HG03045 (cell line): Measurements from ENCODE around the gene GPR25.

Source experiments
- ATAC-seq: cut with Tn5 transposase; IDR thresholded peaks from one replicate; pipeline ENCODE4 v1.9.1; 2021; ENCODE audit warnings: mild to moderate bottlenecking, moderate library complexity; ENCODE audit not compliant: unreplicated experiment

GPR25 gene, protein sequence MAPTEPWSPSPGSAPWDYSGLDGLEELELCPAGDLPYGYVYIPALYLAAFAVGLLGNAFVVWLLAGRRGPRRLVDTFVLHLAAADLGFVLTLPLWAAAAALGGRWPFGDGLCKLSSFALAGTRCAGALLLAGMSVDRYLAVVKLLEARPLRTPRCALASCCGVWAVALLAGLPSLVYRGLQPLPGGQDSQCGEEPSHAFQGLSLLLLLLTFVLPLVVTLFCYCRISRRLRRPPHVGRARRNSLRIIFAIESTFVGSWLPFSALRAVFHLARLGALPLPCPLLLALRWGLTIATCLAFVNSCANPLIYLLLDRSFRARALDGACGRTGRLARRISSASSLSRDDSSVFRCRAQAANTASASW

DNA sequence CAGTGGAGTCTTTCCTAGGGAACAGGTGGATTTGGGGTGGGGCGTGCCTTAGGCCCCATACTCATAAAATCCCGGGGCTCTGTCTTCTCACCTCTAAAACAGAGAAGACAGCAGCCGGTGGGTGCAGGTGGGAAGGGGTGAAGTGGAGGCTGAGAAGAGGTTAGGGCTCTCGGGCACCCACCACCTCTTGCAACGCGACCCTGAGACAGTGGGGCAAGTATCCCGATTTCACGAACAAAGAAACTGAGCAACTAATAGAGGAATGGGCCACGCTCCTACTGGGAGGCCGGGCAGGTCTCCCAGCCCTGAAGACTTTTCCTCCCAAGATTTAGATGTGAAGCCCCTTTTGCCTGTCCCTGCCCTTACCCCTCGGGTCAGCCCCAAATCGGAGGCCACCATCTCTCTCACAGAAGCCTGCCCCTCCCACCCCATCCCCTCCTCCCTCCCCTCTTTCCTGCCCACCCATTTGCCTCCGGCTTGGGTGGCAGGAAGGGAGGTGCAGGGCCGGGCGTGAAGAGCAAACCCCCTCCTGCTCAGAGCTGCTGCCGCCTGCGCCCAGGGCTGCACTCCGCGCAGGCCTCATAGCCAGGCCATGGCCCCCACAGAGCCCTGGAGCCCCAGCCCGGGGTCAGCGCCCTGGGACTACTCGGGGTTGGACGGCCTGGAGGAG, at the start of gene GPR25:
GPR25 (plus strand) TSS at position 536 of the 670 bp plus-strand sequence; CDS start at position 593, 57 bp downstream.
- no peak for ATAC-seq

DNA sequence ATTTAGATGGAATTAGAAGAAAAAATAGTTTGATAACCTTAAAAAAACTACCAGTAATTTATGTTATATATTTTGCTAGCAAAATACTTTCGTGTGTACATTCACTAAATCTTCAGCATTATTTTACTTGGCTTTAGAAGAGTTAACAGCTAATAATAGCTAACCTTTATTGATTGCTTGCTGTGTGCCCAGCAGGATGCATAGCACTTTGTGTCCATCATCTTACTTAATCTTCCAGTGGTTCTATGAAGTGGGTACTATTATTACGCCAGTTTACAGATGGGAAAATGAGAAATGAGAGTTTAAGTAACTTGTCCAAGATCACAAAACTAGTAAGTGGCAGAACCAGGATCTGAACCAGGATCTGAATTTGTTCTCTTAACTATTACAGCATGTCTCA, 41.7 kb upstream of the GPR25 start:
- no peak for ATAC-seq

DNA sequence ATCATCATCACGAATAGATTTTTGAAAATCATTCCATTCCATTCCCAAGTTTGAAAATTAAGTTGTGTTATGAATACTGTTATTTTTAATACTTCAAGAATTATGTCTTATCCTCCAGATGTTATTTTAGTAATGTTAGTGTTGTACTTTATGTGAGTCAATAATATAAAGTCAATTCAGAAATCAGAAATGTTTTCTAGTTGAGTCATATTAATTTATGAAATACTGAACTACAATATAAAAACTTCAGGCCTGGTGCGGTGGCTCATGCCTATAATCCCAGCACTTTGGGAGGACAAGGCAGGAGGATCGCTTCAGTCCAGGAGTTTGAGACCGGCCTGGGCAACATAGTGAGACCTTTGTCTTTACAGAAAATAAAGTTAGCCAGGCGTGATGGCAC, 38.4 kb upstream of the GPR25 start:
- no peak for ATAC-seq

DNA sequence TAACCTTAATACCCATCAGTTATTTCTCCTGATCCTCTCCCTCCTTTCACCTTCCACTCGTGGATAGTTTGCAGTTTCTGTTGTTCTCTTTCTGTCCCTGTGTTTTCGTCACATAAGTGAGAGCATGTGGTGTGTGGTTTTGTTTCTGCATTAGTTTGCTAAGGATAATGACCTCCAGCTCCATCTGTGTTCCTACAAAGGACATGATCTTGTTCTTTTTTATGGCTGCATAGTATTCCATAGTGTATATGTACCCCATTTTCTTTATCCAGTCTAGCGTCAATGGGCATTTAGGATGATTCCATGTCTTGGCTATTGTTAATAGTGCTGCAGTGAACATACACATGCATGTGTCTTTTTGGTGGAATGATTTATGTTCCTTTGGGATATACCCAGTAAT, 36.6 kb upstream of the GPR25 start:
- ATAC-seq = no peak

DNA sequence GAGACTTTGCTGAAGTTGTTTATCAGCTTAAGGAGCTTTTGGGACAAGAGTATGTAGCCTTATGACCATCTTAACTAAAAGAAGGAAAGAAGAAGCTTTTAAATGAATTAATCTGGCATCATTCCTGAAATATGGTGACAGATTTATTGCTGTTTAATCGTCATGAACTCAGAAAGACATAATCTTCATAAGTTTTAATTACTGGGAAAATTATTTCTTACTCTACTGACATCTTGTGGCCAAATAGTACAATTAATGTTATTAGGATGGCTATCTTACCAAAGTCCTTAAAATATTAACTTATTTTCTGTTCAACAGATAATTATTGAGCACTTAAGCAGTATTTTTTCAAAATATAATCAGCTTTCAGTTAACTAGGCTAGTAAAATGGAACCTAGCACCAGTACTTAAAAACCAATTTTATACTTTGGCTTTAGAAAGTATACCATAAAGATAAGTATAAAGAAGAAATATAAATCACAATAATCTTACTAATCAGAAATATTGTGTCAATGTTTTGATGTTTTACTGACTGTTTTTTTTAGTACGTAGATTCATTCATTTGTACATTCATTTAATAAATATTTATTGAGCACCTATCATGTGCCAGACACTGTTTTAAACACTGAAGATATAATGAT, 34.7 kb upstream of the GPR25 start:
- ATAC-seq = no peak

DNA sequence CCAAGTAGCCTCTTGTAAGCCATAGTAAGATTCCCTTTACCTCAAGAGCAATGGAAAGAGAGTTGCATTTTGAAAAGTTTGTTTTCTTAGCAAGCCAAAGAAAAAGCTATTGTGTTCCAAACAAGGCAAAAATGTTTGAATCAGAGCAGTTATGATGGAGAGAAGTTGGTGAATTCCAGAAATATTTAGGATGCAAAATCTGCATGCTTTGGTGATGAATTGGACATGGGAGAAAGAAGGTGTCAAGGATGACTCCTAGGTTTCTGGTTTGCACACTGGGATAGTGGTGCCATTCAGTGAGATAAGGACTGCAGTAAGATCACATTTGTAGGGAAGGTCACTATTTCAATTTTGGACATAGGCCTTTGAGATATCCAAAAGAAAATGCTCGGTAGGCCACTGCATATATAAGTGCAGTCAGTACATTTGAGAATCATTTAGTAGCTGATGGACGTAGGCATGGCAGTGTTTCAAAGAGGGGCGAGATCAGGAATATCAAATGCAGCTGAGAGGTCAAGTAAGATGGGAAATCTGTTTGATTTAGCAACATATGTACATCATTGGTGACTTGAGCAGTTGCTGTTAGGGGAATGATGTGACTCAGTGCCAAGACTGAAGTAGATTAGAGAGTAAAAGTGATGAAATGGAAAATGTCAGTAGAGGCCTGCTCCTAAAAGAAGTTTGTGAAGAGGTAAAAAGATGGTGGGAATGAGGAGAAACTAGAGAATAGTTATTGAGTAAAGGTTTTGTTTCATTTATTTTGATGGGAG, 33.9 kb upstream of the GPR25 start:
- ATAC-seq = no peak

DNA sequence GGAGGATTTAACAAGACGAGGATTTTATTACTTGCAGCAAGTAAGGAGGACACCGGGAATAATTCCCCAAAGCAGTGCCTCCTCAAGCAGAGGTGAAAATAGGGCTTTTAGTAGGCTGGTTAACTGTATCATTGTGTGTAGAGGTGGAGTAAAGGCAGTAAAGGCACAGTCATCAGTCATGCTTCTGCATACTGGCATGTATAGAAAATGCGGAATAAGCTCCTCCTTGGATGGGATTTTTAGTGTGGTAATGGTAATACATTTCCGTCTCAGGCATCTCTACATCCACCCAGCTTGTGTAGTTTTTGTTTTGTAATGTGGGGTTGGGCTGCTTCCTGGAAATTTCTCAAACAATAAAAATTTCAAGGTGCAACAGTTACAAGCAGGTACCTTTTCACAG, 27.4 kb upstream of the GPR25 start:
- ATAC-seq = no peak

DNA sequence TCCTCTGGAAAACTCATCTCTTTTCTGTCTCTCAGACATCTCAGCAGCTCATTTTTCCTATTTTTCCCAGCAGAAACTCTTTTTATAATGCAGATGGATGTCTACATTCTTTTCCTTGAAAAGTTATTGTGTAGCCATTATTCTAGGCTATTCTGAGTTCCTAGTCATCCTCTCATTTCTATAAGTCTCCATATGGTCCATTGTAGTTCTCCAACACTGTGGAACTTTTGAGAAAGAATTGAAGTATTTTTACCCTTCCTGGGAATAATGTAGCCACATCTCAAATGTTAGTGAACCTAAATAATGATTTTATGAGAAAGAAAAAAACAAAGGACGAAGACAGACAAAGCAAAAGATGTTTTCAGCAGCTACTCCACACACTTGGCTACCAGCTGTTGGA, 26.4 kb upstream of the GPR25 start:
- no peak for ATAC-seq

DNA sequence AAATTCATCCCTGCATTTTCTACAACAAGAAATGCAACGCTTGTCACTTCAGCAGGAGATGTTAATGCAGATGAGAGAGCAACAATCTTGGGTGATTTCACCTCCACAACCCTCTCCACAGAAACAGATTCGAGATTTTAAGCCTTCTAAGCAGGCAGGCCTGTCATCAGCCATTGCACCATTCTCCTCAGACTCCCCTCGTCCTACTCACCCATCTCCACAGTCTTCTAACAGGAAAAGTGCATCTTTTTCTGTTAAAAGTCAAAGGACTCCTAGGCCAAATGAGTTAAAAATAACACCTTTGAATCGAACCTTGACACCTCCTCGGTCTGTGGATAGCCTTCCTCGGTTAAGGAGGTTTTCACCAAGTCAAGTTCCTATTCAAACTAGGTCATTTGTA, 23.4 kb upstream of the GPR25 start:
- ATAC-seq = no peak

DNA sequence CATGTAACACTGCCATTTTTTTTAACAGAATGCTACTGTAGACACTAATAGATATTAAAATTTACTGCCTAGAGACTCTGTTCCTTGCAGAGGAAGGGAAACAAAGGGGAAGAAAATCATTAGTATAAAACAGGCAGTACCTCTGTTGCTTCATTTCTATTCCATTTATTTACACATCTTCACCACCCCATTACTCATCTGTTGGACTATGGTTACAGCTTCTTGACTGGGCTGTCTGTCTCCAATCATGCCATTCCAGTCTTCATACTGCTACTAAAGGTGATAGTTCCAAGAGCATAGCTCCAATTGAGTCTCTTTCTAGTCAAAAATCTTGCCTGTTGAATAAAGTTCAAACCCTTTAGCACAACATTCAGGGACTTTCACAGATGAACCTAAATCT, 22.2 kb upstream of the GPR25 start:
- ATAC-seq = no peak

DNA sequence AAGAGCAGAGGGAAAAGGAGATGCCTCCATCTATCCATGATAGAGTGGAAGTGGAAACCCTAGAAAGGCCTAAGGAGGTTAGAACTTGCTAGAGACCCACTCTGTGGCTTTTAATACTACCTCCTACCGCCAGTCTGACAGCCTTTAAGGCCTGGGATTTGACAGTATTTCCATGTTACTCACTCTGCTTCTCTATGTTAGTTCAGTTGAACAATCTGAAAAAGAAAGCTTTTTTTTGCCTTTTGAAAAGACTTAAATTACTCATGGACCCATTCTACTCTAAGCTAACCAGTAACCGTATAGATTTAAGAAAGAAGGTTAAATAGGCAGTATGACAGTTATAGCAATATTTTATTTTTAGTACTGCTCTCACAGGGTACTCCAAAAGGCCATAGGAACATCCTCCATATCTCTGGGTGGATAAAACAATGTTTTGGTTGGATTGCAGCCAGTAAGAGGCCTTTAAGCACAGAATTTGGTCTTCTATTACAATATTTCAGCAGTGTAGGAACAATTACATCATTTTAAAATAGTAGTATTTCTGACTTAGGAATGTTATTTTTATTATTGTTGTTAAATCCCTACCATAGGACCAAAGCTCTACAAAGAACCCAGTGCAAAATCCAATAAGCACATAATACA, 15.9 kb upstream of the GPR25 start:
- ATAC-seq = no peak

DNA sequence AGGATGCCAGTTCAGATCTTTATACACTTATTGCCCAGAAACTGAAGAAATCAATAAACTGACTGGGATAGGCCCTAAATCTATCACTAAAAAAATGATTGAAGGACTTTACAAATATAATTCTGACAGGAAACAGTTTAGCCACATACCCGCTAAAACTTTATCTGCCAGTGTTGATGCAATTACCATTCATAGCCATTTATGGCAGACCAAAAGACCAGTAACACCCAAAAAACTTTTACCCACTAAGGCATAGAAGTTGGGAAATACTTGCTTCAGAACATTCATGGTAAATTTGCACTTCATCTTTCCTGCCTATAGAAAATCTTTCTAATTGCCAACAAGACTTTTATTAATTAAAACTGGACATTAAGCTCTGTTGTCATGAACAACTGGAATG, 15.0 kb upstream of the GPR25 start:
- no peak for ATAC-seq

DNA sequence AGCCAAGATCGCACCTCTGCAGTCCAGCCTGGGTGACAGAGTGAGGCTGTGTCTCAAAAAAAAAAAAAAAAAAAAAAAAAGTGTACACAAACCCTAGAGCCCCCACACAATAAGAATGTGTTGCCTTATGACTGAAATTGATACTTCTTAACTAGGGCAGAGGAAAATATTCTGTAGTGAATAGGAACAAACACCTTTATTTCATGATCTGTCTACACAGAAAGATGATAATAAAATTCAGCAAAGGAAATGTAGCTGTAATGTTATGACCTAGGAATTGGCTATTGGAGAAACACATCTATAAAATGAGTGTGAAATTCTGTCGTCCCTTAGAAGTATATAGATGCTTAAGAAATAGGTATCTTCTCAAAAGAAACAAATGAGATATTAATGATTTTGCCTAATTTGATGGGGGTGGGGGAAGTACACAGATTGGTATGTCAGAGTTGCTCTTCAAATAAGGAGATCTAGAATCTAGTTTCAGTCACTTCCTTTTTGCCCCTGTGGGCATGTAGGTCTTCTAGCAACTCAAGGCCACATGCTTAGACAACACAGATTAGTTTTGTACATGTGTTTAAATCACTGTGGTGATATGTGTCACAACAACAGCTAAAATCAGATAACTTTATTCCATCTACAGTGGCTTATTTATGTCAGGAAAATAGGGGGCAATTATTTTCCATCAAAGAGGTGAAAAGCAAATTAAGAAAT, 10.7 kb upstream of the GPR25 start:
- ATAC-seq = no peak

DNA sequence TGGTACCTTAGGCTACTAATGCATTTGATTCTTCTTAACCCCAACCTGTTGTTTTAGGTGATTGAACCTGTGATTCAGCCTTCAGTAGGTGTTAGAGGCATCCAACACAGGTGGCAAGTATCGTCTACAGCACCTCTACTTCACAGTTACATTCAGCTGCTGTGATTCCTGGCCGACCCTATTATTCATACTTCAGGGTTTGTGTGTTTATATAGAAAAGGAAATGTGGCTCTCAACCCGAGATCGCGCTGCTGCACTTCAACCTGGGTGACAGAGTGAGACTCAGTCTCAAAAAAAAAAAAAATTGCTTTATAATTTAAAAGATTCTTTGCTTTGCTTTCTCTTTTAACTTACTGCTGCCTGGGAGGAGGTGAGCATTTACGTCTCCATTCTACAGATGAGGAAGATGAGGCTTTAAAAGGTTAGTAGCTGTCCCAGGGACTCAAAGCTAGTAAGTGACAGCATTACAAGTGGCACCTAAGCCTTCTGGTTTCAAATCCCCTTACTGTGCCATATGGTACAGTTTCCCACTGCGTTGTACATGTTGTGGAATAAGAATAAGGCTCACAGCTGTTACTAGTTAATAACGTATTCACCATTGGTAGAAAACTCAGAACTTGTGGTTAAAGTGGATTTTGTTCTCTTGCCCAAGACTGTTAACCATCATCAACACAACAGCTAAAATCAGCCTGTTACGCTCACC, 9.9 kb upstream of the GPR25 start:
- ATAC-seq = no peak

DNA sequence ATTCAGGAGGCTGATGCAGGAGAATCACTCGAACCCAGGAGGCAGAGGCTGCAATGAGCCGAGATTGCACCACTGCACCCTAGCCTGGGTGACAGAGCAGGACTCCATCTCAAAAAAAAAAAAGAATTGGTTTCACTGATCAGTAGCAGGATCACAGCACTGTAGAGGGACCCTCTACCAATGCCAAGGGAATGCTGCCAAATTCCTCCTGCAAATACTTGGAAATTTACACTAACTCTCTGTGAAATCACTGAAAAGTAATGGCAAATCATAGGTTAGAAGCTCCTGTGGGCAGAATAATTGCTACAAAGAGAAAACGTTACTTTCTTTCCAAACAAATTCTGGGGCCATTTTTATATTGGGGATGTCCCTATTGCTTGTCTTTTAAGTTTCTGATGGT, 6.7 kb upstream of the GPR25 start:
- ATAC-seq = no peak

DNA sequence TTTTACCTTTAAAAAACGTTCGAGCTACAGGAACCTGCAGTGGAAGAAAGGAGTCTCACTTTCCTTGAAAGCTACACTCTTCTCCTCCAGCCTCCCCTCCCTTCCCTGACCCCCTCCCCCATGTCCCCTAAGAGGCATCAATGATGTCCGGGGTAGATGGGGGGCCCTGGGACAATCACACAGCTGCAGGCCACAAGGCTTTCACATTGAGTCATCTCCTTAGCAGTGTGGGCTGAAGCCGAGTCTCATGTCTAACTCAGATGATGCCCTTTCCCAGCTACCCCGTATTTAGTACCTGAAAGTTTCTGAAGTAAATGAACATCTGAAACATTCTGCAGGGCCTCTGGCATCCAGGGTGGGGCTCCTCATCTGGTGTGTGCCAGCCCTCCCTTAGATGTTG, 6.3 kb upstream of the GPR25 start:
- peak; percentile 92 for ATAC-seq

DNA sequence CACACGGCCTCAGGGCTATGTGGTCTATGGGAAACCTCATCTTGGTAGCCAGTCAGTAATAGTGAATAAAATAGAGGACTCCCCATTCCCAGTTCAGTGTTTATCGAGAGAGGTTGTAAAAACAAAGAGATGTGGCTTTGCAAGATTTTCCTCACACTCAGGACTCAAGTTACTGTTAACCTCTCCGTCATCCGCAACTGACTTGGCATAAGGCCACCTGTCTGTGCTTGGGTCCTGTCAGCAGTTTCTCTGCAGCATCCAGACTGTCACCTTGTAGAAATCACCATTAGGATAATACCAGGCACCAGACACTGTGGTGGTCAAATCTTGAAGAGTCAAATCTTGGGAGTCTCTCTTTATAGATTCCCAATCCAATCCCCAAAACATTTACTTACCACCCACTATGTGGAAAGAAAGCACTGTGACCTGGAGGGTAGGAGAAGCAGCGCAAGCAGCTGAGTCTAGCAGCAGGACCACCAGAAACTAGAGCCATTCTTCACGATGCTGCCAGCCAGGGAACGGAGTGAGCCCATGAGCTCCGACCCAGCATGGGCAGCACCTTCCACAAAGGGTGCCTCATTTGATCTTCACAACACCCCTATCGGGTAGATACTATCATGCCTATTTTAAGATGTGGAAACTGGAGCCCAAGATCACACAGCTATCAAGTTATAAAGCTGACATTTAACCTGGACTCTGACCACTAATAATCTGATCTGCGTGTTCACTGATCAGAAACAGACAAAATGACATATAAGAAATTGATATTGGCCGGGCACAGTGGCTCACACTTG, 5.6 kb upstream of the GPR25 start:
- ATAC-seq = peak; percentile 8

DNA sequence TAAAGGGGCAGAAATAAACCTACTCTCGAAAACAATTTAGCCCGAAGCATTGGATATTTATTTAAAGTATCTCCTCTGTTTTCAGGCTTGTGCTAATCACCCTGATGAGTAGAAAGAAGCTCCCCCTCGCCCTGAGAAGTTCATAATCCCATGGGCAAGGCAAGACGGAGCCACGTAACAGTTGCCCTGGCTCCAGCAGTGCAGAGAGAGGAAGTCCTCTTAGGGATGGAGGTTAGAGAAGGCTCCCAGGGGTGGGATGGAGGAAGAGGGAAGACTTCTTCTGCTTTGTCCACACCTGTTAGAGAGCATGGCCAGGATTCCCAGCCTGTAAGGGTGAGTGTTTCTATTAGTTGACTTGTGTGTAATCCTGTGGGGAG, 3.4 kb upstream of the GPR25 start:
- no peak for ATAC-seq
